Measurements from ENCODE around the gene CINP. TPM values are rescaled to one million over a fixed set of nuclear protein-coding genes. Genes with fewer than 3 reads are reported as not detected.

CINP gene
- total and polyA plus RNA-seq, 2 of the 13 experiments (the other 11 are each of a cell fraction or from before 2014, with no cell fraction given): 32.8 to 42.8 TPM

DNA sequence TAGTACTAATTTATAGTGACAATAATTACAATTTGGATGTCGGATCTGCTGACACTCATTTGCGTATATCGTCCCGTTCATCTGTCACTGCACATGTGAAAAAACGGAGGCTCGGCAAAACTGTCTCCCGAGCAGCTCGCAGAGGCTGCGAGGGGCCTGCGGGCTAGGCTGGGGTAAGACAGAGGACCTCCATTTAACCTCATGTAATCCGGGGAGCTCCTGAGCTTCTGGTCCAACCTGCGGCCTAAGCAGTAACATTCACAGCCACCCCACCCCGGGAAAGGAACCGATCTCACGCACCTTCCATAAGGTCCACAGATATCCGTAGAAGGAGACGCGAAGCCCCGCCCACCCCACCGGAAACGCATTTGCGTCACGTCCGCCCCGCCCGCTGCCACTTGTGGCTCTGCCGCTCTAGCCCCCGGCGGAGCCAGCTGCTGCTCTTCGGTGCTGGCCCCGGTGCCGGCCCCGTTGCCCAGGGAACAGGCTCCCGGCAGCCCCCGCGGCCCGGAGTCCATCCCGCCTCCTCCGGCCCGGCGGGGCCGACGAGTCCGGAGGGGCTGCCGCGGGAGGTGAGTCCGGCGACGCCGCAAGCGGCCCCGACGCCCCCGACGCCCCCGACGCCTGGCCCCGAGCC is at the start of gene CINP, which contains the start of gene TECPR2 (continued):
- TF ChIP-seq CHD2 (IDR thresholded peaks at IDR 0.05; ENCODE audit: low read depth, low read length): no peak
- no peak for TF ChIP-seq ZFP62 (CRISPR knock-in tag; IDR thresholded peaks at IDR 0.05)
- 0 out of 2 replicates have a peak, but pooled peaks have one; percentile 24 for TF ChIP-seq ZNF335 (CRISPR knock-in tag; IDR thresholded peaks at IDR 0.05)
- TF ChIP-seq NR2F1 (CRISPR knock-in tag; IDR thresholded peaks at IDR 0.05): no peak
- no peak for TF ChIP-seq SYNCRIP (IDR thresholded peaks at IDR 0.05; ENCODE audit: insufficient read depth, low read depth, low read length)
- no peak for TF ChIP-seq ZNF510 (CRISPR knock-in tag; IDR thresholded peaks at IDR 0.05; ENCODE audit: low read depth)
- peak; percentile 43; the same call in 1 of the 2 replicates for TF ChIP-seq HCFC1 (IDR thresholded peaks at IDR 0.05; ENCODE audit: low read depth, low read length)
- TF ChIP-seq, protein P1, sequence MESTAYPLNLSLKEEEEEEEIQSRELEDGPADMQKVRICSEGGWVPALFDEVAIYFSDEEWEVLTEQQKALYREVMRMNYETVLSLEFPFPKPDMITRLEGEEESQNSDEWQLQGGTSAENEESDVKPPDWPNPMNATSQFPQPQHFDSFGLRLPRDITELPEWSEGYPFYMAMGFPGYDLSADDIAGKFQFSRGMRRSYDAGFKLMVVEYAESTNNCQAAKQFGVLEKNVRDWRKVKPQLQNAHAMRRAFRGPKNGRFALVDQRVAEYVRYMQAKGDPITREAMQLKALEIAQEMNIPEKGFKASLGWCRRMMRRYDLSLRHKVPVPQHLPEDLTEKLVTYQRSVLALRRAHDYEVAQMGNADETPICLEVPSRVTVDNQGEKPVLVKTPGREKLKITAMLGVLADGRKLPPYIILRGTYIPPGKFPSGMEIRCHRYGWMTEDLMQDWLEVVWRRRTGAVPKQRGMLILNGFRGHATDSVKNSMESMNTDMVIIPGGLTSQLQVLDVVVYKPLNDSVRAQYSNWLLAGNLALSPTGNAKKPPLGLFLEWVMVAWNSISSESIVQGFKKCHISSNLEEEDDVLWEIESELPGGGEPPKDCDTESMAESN (CRISPR knock-in tag; conservative IDR thresholded peaks at IDR 0.05): peak; percentile 48; the same call in 1 of the 2 replicates
- no peak for TF ChIP-seq ZNF83 (CRISPR knock-in tag; IDR thresholded peaks at IDR 0.05; ENCODE audit: borderline replicate concordance)
- TF ChIP-seq PLRG1 (conservative IDR thresholded peaks at IDR 0.05): no peak
- TF ChIP-seq, protein P2, sequence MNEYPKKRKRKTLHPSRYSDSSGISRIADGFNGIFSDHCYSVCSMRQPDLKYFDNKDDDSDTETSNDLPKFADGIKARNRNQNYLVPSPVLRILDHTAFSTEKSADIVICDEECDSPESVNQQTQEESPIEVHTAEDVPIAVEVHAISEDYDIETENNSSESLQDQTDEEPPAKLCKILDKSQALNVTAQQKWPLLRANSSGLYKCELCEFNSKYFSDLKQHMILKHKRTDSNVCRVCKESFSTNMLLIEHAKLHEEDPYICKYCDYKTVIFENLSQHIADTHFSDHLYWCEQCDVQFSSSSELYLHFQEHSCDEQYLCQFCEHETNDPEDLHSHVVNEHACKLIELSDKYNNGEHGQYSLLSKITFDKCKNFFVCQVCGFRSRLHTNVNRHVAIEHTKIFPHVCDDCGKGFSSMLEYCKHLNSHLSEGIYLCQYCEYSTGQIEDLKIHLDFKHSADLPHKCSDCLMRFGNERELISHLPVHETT (CRISPR knock-in tag; conservative IDR thresholded peaks at IDR 0.05): peak; percentile 96
- TF ChIP-seq, protein P3, sequence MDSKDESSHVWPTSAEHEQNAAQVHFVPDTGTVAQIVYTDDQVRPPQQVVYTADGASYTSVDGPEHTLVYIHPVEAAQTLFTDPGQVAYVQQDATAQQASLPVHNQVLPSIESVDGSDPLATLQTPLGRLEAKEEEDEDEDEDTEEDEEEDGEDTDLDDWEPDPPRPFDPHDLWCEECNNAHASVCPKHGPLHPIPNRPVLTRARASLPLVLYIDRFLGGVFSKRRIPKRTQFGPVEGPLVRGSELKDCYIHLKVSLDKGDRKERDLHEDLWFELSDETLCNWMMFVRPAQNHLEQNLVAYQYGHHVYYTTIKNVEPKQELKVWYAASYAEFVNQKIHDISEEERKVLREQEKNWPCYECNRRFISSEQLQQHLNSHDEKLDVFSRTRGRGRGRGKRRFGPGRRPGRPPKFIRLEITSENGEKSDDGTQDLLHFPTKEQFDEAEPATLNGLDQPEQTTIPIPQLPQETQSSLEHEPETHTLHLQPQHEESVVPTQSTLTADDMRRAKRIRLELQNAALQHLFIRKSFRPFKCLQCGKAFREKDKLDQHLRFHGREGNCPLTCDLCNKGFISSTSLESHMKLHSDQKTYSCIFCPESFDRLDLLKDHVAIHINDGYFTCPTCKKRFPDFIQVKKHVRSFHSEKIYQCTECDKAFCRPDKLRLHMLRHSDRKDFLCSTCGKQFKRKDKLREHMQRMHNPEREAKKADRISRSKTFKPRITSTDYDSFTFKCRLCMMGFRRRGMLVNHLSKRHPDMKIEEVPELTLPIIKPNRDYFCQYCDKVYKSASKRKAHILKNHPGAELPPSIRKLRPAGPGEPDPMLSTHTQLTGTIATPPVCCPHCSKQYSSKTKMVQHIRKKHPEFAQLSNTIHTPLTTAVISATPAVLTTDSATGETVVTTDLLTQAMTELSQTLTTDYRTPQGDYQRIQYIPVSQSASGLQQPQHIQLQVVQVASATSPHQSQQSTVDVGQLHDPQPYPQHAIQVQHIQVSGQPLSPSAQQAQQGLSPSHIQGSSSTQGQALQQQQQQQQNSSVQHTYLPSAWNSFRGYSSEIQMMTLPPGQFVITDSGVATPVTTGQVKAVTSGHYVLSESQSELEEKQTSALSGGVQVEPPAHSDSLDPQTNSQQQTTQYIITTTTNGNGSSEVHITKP (CRISPR knock-in tag; IDR thresholded peaks at IDR 0.05; ENCODE audit: low read depth): 0 out of 2 replicates have a peak, but pooled peaks have one; percentile 46
- TF ChIP-seq ZNF800 (CRISPR knock-in tag; IDR thresholded peaks at IDR 0.05): no peak
- TF ChIP-seq, protein P4, sequence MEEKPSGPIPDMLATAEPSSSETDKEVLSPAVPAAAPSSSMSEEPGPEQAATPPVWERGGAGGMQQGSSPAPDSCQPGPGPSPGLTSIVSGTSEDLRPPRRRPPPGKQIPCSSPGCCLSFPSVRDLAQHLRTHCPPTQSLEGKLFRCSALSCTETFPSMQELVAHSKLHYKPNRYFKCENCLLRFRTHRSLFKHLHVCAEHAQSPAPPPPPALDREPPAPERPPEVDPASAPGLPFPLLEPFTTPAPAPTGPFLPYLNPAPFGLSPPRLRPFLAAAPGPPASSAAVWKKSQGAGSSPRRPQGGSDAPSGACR (CRISPR knock-in tag; IDR thresholded peaks at IDR 0.05): no peak
- TF ChIP-seq SRSF4 (IDR thresholded peaks at IDR 0.05; ENCODE audit: low read depth, low read length, poor library complexity, severe bottlenecking): no peak
